ENCODE results near the gene RRP15.

RRP15 gene

GRCh38 chr1:218364028-218364710, 79.1 kb downstream of the RRP15 start:
- no peak for DNase-seq

DNA sequence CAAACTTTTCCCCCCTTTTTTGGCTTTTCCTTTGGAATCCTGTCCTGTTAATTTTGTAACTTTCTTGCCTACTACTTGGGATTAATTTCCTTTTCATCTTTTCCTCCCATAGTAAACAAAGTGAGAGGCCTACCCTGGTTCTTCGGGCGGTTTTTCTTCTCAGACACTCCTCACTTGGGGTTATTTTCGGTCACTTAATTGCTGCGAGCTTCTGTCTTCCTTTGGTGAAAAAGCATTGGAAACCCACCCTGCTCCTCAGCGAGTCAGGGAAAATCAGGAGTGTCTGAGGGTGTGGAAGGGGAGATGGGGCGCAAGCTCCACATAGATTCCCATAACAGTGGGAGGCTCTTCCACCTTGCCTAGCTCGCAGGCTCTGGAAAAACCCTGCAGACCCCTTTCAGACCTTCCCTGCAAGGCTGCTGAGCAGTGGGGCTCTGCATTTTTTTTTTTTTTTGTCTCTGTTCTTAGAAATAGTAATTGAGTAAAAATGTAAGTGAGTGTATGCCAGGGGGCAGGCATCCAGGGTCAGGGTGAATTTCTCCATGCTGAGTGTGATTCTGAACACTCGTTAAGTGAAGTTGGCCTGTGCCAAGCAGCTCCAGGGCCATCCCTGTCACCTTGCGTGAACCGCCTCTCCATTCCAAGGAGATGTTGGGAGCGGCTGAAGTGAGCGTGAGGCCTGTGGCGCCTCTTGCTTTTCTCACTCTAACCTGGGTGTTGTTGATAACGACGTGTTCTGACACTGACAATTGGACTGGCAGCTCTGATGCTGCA, 80.3 kb downstream of the RRP15 start:
- no peak for DNase-seq

DNA sequence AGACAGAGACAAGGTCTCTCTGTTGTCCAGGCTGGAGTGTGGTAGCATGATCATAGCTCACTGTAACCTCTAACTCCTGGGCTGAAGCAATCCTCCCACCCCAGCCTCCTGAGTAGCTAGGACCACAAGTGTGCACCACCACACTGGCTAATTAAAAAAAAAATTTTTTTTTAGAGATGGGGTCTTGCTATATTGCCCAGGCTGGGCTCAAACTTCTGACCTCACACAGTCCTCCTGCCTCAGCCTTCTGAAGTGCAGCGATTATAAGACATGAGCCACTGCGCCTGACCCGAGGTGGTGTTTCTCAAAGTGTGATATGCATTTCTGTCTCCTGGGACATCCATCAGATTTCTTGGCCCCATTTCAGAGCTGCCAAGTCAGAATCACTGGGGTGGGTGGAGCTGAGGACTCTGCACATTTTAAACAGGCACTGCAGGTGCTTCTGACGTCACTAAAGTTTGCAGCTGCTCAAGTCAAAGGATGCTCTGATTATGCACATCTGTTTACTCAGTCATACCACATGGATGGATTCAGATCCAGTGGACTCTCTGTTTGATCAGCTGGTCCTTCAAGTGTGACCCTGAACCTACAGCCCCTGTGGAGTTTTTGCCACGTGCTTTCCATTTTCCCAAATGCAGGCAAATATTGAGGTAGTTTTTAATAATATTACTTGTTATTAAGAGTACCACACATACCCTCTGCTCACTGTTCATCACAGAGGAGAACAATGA, 81.4 kb downstream of the RRP15 start:
- DNase-seq = peak; percentile 33

GRCh38 chr1:218367118-218367517, 82.0 kb downstream of the RRP15 start:
- DNase-seq = no peak

- DNase-seq = no peak
Measured at GRCh38 chr1:218368686-218369085, 83.6 kb downstream of the RRP15 start.

DNA sequence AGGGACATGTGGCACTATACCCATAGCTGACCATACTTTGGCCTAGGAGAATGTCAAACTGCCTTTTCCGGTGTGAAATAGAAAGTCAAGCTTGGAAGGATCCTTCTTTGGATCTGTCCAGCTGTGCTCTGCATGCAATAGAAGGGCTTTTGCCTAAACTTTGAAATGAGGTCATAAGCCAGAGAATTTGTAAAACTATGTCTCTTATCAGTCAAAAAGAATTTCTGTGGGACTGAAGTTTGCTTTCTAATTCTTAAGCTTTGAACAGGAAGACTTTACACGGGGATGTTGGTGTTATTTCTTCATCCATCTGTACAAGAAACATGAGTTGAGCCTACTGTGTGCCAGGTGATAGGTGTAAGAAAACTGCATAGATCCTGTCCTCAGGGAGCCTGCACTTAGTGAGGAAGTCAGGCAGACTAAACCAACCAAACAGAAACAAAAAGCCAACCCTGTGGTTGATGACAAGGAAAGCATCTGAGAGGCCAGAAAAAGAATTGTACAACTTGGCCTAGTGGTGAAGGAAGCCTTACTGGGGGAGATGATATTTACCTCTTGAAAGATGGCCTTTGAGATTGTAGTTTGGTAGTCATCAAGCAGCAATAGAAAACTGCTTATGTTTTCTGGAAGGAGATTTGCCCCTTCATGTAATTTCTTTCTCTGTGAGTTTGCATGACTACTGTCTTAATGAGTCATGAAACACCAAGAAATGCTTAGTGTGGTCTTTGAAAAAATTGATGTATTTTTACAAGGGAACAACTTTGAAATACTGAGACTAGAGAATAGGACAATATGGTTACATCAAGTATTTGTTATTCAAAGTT, 84.8 kb downstream of the RRP15 start:
- no peak for DNase-seq

GRCh38 chr1:218371927-218372672, 87.0 kb downstream of the RRP15 start:
- DNase-seq = no peak

DNA sequence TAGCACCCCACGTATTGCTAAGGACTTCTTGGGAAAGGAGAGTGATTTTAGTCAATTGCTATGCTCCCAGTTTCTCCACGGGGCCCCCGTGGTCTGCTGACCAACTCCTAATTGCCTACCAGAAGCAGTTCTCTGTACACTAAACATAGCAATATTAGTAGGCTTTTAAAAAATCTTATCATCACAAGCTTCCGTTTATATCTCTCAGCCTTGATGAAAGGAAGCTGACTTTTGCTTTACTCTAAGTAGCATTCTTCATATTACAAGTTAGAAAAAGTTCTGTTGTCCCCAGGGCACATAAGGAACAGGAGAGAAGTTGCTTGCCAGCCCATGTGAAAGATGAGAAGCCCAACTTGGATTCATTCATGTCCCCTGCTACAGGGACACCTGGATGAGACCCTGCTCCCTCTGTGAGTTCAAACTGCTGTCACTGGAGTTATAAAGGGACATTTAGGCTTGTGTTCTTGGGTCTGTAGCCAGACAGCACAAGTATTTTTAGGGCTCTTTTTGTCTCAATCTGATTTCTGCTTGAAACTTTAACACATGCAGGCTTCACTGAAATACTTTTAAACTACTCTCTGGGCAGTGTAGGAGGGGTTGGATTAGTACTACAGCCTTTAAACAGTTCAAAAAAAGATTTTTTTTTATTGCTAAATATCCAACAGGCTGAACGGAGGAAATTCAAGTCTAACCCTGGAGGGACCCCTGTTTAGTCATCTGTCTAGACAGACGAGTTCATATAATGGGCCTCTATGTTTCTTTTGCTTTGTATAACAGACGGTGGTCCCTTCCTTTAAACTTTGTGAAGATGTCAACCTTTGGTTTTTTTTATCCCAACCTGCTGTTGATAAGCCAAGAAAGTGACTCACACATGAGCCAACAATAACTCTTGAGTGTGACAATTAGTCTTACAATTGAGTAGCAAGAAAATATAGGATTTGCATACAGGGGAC, 89.6 kb downstream of the RRP15 start:
- no peak for DNase-seq

- DNase-seq = no peak
Measured at GRCh38 chr1:218376722-218377121, 91.6 kb downstream of the RRP15 start.

GRCh38 chr1:218377143-218377660, 92.1 kb downstream of the RRP15 start:
- DNase-seq = no peak

DNA sequence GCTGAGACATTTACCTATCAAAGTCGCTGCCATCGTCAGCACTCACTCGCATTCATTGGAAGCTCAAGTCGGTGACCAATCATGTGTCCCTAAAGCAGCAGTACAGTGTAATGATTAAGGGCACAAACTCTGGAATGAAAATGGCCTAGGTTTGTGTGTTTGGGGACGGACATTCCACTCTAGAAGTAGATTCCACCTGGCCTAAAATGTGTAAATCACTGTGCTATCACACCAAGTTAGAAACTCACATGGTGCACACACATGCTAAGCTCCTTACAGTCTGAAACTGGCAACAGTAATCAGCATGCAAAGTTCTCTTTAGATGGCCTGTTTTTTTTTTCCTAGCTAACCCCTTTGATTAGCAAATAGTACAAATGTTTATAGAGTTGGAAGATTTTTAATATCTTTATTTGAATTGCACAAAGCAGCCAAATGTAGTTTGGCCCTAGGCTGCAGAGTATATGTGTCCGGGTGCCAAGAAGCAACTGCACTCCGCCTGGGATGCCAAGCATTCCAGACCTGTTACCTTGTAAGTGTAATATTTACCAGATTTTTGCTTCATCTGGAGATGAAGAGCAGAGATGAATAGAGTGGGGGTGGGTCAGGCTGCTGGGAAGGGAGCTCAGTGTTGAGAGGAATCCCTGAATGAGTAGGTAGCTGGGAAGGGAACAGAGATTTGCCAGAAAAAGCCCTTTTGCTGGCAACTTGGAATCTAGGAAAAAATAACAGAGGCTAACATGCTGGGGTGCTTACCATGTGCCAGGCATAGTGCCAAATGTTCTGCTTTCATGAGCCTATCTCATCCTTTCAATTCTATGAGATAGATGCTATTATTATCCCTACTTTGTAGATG, 95.3 kb downstream of the RRP15 start:
- no peak for DNase-seq

- DNase-seq = no peak
Measured at GRCh38 chr1:218382261-218382660, 97.2 kb downstream of the RRP15 start.

- no peak for DNase-seq
Measured at GRCh38 chr1:218383051-218383450, 98.0 kb downstream of the RRP15 start.

DNA sequence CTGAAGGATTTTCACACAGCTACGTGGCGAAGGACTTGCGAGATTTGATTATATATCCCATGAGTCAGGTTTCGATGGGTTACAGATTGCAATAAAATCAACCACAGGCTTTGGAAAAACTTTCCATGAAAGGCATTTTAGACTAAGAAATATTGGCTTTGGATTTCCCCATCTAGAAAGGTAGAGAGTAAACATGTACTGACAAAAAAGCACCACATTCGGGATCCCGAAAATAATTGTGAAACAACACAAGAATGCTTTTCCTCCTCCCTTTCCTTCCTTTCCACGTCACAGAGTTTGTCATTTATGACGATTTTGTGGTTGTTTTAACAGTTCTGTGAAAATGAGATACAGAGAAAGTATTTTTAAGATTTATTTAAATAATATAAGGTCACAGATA, 98.6 kb downstream of the RRP15 start:
- DNase-seq = no peak

DNA sequence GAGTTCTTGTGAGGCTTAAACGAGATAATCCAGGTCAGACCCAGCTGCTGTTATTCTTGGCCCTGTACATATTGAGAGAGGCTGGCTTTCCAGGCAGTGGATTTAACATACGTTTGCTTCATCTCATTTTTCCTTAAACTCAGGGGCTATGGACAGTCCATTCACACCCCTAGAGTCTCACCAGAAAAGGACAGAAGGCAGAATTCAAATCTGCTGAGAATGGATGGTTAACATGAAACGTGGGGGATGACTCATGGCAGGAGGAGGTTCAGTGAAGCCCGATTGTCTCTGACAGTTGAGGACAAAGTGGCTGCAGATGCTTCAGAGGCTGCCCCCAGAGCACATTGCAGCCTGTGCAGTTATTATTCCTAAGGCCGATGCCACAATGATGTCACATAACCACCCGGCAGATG, 99.5 kb downstream of the RRP15 start:
- DNase-seq = no peak

Measured in NCI-H187 treated with DMSO at 0.1 percent for 48 hours (cell line).